GM20000 (cell line): ENCODE measurements around the gene RCOR1.
A peak's percentile ranks its signal among the peaks of the same experiment; 100 is the strongest.

Source experiments
- DNase-seq: peaks from one replicate; pipeline ENCODE4 v3.0.0; 2012; ENCODE audit warnings: low spot score
- CTCF ChIP-seq: IDR thresholded peaks from 2 replicates; pipeline ENCODE4 v1.5.1; 2012; ENCODE audit warnings: mild to moderate bottlenecking, control low read depth; ENCODE audit errors: extremely low read depth, missing control alignments

The RCOR1 gene

GRCh38 chr14:102603293-102603907 is 11.0 kb downstream of the RCOR1 start:
- no peak for DNase-seq
- no peak for TF ChIP-seq CTCF

- no peak for DNase-seq
- TF ChIP-seq CTCF = no peak
Observed at GRCh38 chr14:102604183-102604582, 11.7 kb downstream of the RCOR1 start.

GRCh38 chr14:102605029-102605428 is 12.6 kb downstream of the RCOR1 start:
- no peak for DNase-seq
- no peak for TF ChIP-seq CTCF

GRCh38 chr14:102606296-102606695 is 13.8 kb downstream of the RCOR1 start:
- no peak for TF ChIP-seq CTCF

GRCh38 chr14:102608064-102608446 is 15.6 kb downstream of the RCOR1 start:
- no peak for TF ChIP-seq CTCF
- DNase-seq = peak; percentile 54

More at GRCh38 chr14:102606296-102606695, 13.8 kb downstream of the RCOR1 start:
- DNase-seq = peak; percentile 73

GRCh38 chr14:102610968-102611811 is 18.7 kb downstream of the RCOR1 start:
- TF ChIP-seq CTCF = no peak
- no peak for DNase-seq

GRCh38 chr14:102616318-102616717 is 23.9 kb downstream of the RCOR1 start:
- TF ChIP-seq CTCF = no peak
- DNase-seq = no peak
